ENCODE results near the gene OR9Q2.

DNA sequence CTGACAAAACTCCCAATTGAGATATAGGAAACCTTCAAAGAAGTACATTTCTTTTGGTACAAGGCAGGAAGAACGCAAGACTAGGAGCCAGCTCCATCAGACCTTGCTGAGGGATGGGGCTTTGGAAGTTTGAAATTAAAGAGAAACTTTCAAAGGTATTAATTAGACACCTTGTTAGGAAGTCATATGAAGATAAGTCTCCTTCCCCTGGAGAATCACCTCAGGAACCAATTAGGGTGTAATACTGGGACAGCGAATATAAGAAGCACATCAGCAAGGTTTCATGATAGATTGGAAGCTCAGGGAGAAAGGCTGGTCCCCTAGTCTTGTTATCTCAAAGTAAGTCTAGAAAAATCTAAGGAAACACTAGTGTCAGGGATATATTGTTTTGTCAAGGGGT is at the start of gene OR9Q2:
- TF ChIP-seq POLR2A (IDR thresholded peaks at IDR 0.05; ENCODE audit: low read depth, low read length) (no peak), TAF1 (IDR thresholded peaks at IDR 0.05; ENCODE audit: borderline replicate concordance, low read depth, low read length) (no peak), POLR2AphosphoS5 (IDR thresholded peaks at IDR 0.05; ENCODE audit: low read depth, low read length) (no peak)

Data from GM12892 (cell line).